Measurements from ENCODE around the gene FCN2. TPM values are rescaled to one million over a fixed set of nuclear protein-coding genes. Genes with fewer than 3 reads are reported as not detected.

The FCN2 gene
- total RNA-seq, 4 donors from 2014 or later, result 0.49 TPM; not detected in 3

DNA sequence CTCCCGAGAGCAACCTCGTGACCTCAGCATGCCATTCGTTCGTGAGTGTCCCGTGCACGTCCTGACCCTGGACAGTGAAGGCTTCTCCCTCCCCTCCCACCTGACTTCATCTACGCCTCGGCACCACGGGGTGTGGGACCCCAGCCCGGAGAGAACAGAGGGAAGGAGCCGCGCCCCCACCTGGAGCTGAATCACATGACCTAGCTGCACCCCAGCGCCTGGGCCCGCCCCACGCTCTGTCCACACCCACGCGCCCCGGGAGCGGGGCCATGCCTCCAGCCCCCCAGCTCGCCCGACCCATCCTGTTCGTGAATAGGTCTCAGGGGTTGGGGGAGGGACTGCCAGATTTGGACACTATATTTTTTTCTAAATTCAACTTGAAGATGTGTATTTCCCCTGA, 38.3 kb upstream of the FCN2 start:
- DNase-seq, result no peak
- TF ChIP-seq, protein P1, sequence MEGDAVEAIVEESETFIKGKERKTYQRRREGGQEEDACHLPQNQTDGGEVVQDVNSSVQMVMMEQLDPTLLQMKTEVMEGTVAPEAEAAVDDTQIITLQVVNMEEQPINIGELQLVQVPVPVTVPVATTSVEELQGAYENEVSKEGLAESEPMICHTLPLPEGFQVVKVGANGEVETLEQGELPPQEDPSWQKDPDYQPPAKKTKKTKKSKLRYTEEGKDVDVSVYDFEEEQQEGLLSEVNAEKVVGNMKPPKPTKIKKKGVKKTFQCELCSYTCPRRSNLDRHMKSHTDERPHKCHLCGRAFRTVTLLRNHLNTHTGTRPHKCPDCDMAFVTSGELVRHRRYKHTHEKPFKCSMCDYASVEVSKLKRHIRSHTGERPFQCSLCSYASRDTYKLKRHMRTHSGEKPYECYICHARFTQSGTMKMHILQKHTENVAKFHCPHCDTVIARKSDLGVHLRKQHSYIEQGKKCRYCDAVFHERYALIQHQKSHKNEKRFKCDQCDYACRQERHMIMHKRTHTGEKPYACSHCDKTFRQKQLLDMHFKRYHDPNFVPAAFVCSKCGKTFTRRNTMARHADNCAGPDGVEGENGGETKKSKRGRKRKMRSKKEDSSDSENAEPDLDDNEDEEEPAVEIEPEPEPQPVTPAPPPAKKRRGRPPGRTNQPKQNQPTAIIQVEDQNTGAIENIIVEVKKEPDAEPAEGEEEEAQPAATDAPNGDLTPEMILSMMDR (IDR thresholded peaks at IDR 0.05), result no peak
- no peak for TF ChIP-seq POLR2A (IDR thresholded peaks at IDR 0.05)
- no peaks in the 10 kb centered on the region for H3K9me3 ChIP-seq
- H3K4me1 ChIP-seq, result no peaks in the 10 kb centered on the region
- H3K27ac ChIP-seq, result no peak overlapping the region
- intact Hi-C loops (cut with DNase I; ENCODE audit: low total_unique reads), result no loop called here
- H3K4me3 ChIP-seq, result no peak overlapping the region
- no peaks in the 10 kb centered on the region for H3K36me3 ChIP-seq
- no peaks in the 10 kb centered on the region for H3K27me3 ChIP-seq

DNA sequence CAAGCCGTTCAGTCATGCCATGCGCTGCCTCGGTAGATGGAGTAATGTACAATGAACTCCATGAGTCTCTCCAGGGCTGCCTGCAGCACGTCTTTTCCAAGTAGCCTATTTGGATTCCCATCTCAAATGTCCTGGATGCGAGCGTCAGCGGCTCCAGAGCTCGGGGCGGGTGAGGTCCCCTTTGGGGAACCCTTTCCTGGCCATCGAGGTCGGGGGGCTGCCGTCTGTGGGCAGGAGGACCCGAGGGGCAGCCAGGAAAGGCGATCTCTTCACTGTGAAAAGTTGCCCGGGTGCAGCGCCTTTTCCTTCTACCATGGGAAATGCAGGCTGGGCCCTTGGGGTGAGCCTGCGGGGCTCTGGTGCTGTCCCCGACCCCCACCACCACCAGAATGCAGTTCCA, 36.9 kb upstream of the FCN2 start:
- Histone ChIP-seq H3K27ac (no peak overlapping the region), H3K4me3 (no peak overlapping the region), H3K4me1 (no peaks in the 10 kb centered on the region), H3K27me3 (no peaks in the 10 kb centered on the region), H3K36me3 (no peaks in the 10 kb centered on the region), H3K9me3 (no peaks in the 10 kb centered on the region)
- DNase-seq, result no peak
- TF ChIP-seq, protein P1 (IDR thresholded peaks at IDR 0.05), result no peak
- TF ChIP-seq POLR2A (IDR thresholded peaks at IDR 0.05), result no peak
- intact Hi-C loops (cut with DNase I; ENCODE audit: low total_unique reads), result no loop called here

- DNase-seq, result no peak
- Histone ChIP-seq H3K27ac (no peak overlapping the region), H3K27me3 (no peaks in the 10 kb centered on the region), H3K9me3 (no peaks in the 10 kb centered on the region), H3K4me1 (no peaks in the 10 kb centered on the region), H3K4me3 (no peak overlapping the region), H3K36me3 (no peaks in the 10 kb centered on the region)
- TF ChIP-seq POLR2A (IDR thresholded peaks at IDR 0.05), result no peak
- TF ChIP-seq, protein P1 (IDR thresholded peaks at IDR 0.05), result no peak
- intact Hi-C loops (cut with DNase I; ENCODE audit: low total_unique reads), result no loop called here
These were observed 35.8 kb upstream of the FCN2 start for GRCh38 chr9:134844821-134845220.

DNA sequence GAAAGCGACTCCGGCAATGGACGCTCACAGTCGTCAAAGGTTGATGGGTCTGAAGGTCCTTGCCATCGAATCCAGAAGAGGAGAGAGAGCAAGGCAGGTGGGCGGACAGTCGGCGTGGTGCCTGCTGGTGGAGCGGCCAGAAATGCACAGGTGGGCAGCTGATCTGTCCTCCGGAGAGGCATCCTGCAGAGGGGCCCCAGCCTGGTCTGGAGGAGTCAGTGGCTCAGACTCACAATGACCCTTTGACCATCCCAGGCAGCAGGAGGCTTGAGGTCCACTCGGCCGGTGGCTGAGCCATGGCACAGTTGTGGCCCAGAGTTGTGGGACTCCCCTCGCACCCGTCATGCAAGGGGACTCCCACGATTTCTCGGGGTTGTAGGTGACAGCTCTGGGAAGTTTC, 34.4 kb upstream of the FCN2 start:
- no peaks in the 10 kb centered on the region for H3K27me3 ChIP-seq
- no peaks in the 10 kb centered on the region for H3K9me3 ChIP-seq
- no peak for TF ChIP-seq POLR2A (IDR thresholded peaks at IDR 0.05)
- TF ChIP-seq, protein P1 (IDR thresholded peaks at IDR 0.05), result no peak
- H3K4me3 ChIP-seq, result no peak overlapping the region
- H3K36me3 ChIP-seq, result no peaks in the 10 kb centered on the region
- intact Hi-C loops (cut with DNase I; ENCODE audit: low total_unique reads), result no loop called here
- H3K4me1 ChIP-seq, result no peaks in the 10 kb centered on the region
- no peak for DNase-seq
- no peak overlapping the region for H3K27ac ChIP-seq

DNA sequence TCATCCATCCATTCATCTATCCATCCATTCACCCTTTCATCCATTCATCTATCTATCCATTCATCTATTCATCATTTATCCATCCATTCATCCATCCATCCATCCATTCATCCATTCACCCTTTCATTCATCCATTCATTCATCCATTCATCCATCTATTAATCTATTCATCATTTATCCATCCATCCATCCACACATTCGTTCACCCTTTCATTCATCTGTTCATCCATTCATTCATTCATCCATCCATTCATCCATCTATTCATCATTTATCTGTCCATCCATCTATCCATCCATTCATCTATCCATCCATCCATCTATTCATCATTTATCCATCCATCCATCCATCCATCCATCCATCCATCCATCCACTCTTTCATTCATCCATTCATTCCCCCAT, 33.9 kb upstream of the FCN2 start:
- Histone ChIP-seq H3K4me1 (no peaks in the 10 kb centered on the region), H3K36me3 (no peaks in the 10 kb centered on the region), H3K27me3 (no peaks in the 10 kb centered on the region), H3K9me3 (no peaks in the 10 kb centered on the region), H3K27ac (no peak overlapping the region), H3K4me3 (no peak overlapping the region)
- no peak for TF ChIP-seq POLR2A (IDR thresholded peaks at IDR 0.05)
- TF ChIP-seq, protein P1 (IDR thresholded peaks at IDR 0.05), result no peak
- intact Hi-C loops (cut with DNase I; ENCODE audit: low total_unique reads), result no loop called here
- no peak for DNase-seq
